GM18505 (cell line): ENCODE results near the gene CDS2.

Source experiments
- ATAC-seq: cut with Tn5 transposase; IDR thresholded peaks from one replicate; pipeline ENCODE4 v1.9.1; 2021; ENCODE audit not compliant: unreplicated experiment
- POLR2A ChIP-seq: IDR thresholded peaks from 4 replicates; pipeline ENCODE4 v1.6.1; 2011; ENCODE audit warnings: borderline replicate concordance; ENCODE audit not compliant: insufficient read depth, insufficient read length; ENCODE audit errors: extremely low read depth

CDS2 gene

GRCh38 chr20:5190444-5190843 lies 63.6 kb downstream of the CDS2 start:
- ATAC-seq = no peak
- no peak for TF ChIP-seq POLR2A

GRCh38 chr20:5191829-5192569 lies 65.2 kb downstream of the CDS2 start:
- TF ChIP-seq POLR2A = no peak
- ATAC-seq = no peak

DNA sequence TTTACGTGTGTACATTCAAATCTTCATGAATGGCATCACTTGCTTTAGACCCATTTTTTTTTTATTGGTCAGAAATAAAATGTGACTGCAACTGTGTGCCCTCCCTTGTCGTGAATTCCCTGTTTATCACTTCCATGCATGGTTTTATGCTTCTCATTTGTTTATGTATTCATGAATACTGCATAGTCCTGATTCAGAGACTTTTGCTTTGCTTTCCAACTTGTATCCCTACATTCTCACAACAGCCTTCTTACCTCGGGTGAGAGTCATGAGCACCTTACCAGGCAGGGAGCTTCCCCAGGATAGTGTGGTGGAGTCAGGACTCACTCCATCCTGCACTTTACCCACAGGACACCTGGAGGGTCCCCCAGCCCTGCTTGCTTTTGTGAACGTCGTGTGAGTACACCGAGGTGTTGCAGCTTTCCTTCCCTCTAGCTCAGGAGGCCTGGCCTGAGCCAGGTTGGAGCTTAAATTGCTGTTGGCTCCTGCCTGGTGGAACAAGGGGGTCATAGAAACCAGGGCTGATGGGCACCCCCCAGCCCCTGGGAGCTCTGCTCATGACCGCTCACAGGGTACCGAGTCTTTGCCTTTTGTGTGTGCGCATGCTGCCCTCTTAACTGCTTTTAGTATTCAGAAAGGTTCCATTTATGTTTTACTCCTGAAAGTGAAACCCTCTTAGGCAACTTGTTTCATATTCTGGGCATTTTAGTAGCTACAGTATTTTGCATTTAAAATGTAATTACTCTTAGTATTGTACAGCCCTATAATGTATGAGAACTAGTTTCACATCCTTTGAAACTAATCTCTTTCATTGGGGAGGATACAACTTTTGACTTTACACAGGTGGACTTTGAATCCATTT lies 66.0 kb downstream of the CDS2 start:
- no peak for TF ChIP-seq POLR2A
- ATAC-seq = peak; percentile 49

DNA sequence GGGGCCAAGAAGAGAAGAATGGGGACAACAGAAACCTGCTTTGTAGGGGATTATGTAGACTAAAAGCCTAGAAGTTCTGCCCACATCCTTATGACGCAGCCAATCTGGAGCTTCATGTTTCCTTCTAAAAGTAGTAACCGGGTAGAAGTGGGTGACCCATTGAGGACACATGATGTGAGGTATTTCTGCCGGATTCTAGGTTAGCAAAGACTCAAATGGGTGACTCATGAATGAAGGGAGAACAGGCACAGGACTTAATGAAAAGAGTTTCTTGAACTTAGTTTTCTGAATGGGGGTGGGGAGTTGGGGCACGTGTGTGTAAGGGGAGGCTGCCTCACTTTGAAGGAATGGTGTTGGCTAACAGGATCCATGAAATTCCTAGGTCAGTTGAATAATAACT lies 68.8 kb downstream of the CDS2 start:
- no peak for ATAC-seq
- TF ChIP-seq POLR2A = no peak

GRCh38 chr20:5196149-5196548 lies 69.3 kb downstream of the CDS2 start:
- no peak for TF ChIP-seq POLR2A
- ATAC-seq = no peak

- no peak for TF ChIP-seq POLR2A
- ATAC-seq = no peak
Measured at GRCh38 chr20:5197270-5197827, 70.5 kb downstream of the CDS2 start.

DNA sequence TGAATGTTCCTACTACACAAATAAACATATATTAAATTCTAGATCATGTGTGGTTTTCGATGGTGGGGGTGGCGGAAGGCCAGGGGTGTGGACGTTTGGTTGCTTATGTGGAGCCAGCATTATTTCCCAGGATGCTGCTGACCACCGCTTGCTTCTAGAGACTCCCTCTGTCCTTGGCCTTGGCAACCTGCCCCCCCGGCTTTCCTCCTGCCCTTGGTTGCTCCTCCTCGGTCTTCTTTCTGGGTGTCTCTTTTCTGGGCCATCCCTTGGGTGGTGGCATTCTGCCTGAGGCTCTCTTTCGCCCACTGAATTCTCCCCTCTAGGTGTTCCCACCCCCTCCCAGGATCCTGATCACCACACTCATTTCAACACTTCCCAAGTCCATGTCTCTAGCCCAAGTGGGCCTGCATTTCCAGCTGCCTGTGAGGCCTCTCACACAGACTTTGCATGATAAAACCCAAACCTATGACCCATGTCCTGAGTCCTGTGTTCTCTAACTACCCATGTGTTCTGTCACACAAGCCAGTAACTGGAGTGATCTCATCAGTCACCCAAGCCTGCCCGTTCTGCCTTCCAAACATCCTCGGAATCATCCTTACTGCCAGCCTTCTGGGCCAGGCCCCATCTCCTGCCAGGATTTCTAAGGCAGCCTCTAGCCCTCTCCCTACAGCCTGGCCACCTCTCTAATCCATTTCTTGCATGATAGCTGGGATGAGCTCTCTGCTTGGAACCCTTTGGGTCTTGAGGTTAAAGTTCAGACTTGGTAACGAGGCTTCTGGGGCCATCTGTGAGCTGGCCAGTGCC lies 71.2 kb downstream of the CDS2 start:
- ATAC-seq = no peak
- no peak for TF ChIP-seq POLR2A

DNA sequence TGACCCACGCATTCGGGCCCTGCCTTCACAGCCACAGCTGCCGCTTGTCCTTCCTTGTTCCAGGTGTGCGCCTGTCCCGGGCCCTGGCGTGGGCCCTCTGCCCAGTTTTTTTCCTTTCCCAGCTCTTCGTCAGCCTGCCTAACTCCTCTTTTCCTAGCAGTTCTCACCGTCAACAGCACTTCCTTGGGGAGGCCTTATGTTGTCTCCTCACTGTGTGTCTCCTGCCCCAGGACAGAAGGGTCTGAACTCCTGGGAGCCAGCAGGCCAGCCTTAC lies 71.8 kb downstream of the CDS2 start:
- ATAC-seq = no peak
- no peak for TF ChIP-seq POLR2A

DNA sequence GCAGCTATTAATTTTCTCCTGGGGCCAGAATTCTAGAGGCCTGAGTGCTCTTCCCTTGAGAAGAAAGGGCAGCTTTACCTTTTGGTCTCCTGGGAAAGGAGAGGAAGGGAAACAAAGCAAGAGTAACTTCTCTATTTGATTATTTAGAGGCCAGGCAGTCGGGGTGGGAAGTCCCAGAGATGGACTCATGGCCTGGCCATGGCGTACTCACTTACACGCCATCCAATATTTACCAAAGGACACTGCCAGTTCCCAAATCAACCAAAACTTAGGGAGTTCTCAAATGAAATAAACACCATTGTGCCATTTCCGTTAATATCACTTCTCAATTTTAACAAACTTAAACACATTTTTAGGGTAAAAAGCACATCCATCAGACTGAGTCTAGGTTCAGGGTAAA lies 76.6 kb downstream of the CDS2 start:
- no peak for ATAC-seq
- no peak for TF ChIP-seq POLR2A

GRCh38 chr20:5205348-5206210 lies 78.8 kb downstream of the CDS2 start:
- ATAC-seq = peak; percentile 86
- TF ChIP-seq POLR2A = no peak

GRCh38 chr20:5207138-5207537 lies 80.3 kb downstream of the CDS2 start:
- no peak for TF ChIP-seq POLR2A
- ATAC-seq = no peak
